ENCODE results near the gene ADSS2.
"Not testable (repeated sequence)": the region's sequence is repeated elsewhere in the genome, so short reads cannot be mapped to it uniquely, and the experiment has no call there.

The ADSS2 gene

DNA sequence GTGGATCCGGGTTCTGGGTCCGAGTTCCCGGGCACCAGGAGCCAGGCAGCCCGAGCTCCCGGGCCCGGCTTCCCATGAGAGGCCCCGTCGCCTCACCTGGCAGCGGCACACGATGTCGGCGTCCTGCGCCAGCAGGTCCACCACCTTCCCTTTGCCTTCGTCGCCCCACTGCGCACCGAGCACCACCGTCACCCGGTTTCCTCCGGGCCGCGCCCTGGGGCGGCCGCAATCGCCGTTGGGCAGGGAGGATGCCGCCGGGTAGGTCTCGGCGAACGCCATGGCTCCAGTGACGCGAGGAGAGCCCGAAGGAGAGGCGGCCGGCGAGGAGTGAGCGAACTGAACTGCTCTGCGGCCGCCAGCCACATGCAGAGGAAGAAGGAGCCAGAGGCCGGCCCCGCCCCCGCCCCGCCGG is at the start of gene ADSS2:
ADSS2 (minus strand) TSS at position 371 of the 412 bp plus-strand sequence; CDS start at position 279, 92 bp downstream.
- Histone ChIP-seq H3K27ac (peak within 1 kb of the TSS; percentile 78 to 99 (median 97)), H3K9ac (peak within 1 kb of the TSS; percentile 92 to 99 (median 98)), H4K20me1 (peaks cover 0 to 48% (median 37%) of the 10 kb centered on the region in 11 experiments; a peak in 18 of 22 replicates), H3K4me1 (peaks cover 24 to 44% (median 36%) of the 10 kb centered on the region in 10 experiments), H3K4me3 (peak within 1 kb of the TSS; percentile 92 to 100 (median 94)), H3K4me2 (peak within 1 kb of the TSS; percentile 77 to 97 (median 93)), H3K9me3 (replicated peaks in 1 of 11) (peaks cover 0 to 13% (median 4%) of the 10 kb centered on the region in 11 experiments; a peak in 8 of 22 replicates), H3K36me3 (peaks cover 0 to 36% (median 33%) of the 10 kb centered on the region in 11 experiments; a peak in 15 of 22 replicates), H3K27me3 (no peaks in the 10 kb centered on the region)
- TF ChIP-seq Cebpa-rat (IDR thresholded peaks at IDR 0.05) = no peak

DNA sequence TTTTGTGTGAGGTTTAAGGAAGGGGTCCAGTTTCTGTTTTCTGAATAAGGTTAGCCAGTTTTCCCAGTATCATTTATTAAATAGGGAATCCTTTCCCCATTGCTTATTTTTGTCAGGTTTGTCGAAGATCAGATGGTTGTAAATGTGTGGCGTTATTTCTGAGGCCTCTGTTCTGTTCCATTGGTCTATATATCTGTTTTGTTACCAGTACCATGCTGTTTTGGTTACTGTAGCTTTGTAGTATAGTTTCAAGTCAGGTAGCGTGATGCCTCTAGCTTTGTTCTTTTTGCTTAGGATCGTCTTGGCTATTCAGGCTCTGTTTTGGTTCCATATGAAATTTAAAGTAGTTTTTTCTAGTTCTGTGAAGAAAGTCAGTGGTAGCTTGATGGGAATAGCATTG is 48.8 kb upstream of the ADSS2 start:
- H3K36me3 ChIP-seq, H3K4me1 ChIP-seq, H3K4me3 ChIP-seq, H3K27ac ChIP-seq, H3K27me3 ChIP-seq, H3K4me2 ChIP-seq, H3K9ac ChIP-seq, H4K20me1 ChIP-seq: not testable (repeated sequence)
- peaks cover 7 to 16% (median 13%) of the 10 kb centered on the region in 11 experiments; a peak in 20 of 22 replicates for H3K9me3 ChIP-seq (replicated peaks in 1 of 11)

DNA sequence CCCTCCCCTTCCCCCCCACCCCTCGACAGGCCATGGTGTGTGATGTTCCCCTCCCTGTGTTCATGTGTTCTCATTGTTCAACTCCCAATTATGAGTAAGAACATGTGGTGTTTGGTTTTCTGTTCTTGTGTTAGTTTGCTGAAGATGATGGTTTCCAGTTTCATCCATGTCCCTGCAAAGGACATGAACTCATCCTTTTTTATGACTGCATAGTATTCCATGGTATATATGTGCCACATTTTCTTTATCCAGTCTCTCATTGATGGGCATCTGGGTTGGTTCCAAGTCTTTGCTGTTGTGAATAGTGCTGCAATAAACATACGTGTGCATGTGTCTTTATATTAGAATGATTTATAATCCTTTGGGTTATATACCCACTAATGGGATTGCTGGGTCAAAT is 47.8 kb upstream of the ADSS2 start:
- H3K27ac ChIP-seq, H3K4me1 ChIP-seq, H3K4me2 ChIP-seq, H3K27me3 ChIP-seq, H3K4me3 ChIP-seq, H3K36me3 ChIP-seq, H4K20me1 ChIP-seq, H3K9ac ChIP-seq: not testable (repeated sequence)
- H3K9me3 ChIP-seq (replicated peaks in 1 of 11) = peaks cover 7 to 16% (median 13%) of the 10 kb centered on the region in 11 experiments; a peak in 20 of 22 replicates

DNA sequence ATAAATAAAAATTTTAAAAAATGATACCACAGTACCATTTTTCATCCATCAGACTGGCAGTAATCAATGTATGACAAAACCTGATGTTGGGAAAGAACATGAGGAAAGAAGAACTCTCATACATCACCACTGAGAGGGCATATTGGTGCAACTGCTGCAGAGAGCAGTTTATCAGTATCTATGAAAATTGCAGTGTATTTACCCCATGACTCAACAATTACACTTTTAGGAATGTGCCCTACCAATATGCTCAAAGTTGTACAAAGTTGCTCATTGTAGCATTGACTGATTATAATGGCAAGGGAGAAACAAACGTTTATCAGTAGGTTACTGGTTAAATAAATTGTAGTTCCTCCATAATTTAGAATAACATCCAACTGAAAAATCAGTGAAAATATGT is 46.1 kb upstream of the ADSS2 start:
- Histone ChIP-seq H3K4me1 (no peaks in the 10 kb centered on the region), H3K9ac (no peak overlapping the region), H3K4me3 (no peak overlapping the region), H3K4me2 (no peak overlapping the region), H3K9me3 (replicated peaks in 1 of 11) (peaks cover 7 to 16% (median 13%) of the 10 kb centered on the region in 11 experiments; a peak in 20 of 22 replicates), H4K20me1 (no peaks in the 10 kb centered on the region), H3K36me3 (no peaks in the 10 kb centered on the region), H3K27me3 (no peaks in the 10 kb centered on the region), H3K27ac (no peak overlapping the region)
- no peak for TF ChIP-seq Cebpa-rat (IDR thresholded peaks at IDR 0.05)

DNA sequence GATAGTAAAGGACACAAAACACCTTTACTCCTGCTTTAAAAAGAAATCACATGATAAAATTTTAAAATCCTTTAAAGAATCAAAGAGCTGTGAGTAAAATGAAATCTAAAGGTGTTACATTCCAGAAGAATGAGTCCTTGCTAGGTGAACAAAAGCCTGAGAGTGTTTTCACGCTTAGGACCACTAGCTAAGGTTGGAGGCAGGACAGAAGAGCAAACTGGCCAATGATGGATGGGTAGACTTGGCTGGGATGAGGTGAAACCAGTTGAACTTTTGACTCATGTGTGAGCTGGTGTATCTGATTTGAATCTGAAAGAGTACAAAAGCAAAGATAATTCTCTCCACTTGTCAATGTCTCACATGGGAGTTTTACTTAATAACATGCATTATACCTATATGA is 44.5 kb upstream of the ADSS2 start:
- no peaks in the 10 kb centered on the region for H3K4me1 ChIP-seq
- no peaks in the 10 kb centered on the region for H3K36me3 ChIP-seq
- no peak overlapping the region for H3K9ac ChIP-seq
- no peak for TF ChIP-seq Cebpa-rat (IDR thresholded peaks at IDR 0.05)
- no peaks in the 10 kb centered on the region for H4K20me1 ChIP-seq
- no peak overlapping the region for H3K4me2 ChIP-seq
- no peaks in the 10 kb centered on the region for H3K27me3 ChIP-seq
- no peak overlapping the region for H3K27ac ChIP-seq
- H3K9me3 ChIP-seq (replicated peaks in 1 of 11) = peaks cover 7 to 16% (median 13%) of the 10 kb centered on the region in 11 experiments; a peak in 20 of 22 replicates
- H3K4me3 ChIP-seq = no peak overlapping the region

DNA sequence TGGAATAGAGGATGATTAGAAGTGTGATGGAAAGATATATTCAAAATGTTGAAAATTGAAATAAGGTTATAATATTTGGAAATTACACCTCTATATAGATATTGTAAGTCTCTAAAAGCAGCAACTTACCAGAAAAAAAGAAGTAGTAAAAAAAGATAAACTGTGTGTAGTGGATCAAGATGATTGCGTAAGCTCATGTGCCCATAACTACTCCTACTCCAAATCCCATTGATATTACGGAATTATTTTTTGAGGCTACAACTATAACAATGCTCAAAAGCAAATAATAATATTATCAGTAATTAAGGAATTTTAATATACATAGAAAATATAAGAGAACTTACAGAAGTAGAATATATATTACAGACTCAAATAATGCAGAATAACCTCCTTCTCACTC is 42.9 kb upstream of the ADSS2 start:
- Histone ChIP-seq H3K4me2 (no peak overlapping the region), H3K9ac (no peak overlapping the region), H3K36me3 (no peaks in the 10 kb centered on the region), H4K20me1 (no peaks in the 10 kb centered on the region), H3K27me3 (no peaks in the 10 kb centered on the region), H3K4me3 (no peak overlapping the region), H3K9me3 (replicated peaks in 1 of 11) (peaks cover 0 to 3% (median under 1%) of the 10 kb centered on the region in 11 experiments; a peak in 5 of 22 replicates), H3K27ac (no peak overlapping the region), H3K4me1 (no peaks in the 10 kb centered on the region)
- peak in 1 of 11 experiments; percentile 31; a peak in 1 of 22 replicates for TF ChIP-seq Cebpa-rat (IDR thresholded peaks at IDR 0.05)

DNA sequence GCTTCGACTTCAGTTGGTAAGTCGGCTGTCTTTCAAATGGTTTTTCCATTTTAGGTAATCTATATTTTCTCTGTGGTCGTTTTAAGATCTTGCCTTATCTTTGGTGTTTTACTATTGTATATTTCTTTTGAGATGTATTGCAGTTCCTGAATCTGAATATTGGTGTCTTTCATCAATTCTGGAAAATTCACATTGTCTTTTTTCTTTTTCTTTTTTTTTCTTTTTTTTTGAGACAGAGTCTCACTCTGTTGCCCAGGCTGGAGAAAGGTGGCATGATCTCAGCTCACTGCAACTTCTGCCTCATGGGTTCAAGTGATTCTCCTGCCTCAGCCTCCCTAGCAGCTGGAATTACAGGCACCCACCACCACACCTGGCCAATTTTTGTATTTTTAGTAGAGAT is 33.3 kb upstream of the ADSS2 start:
- not testable (repeated sequence) for H3K27ac ChIP-seq, H3K36me3 ChIP-seq, H3K4me1 ChIP-seq, H4K20me1 ChIP-seq, H3K4me2 ChIP-seq, H3K27me3 ChIP-seq, H3K4me3 ChIP-seq, H3K9ac ChIP-seq
- H3K9me3 ChIP-seq (replicated peaks in 1 of 11) = peaks cover 0 to 27% (median 10%) of the 10 kb centered on the region in 11 experiments; a peak in 12 of 22 replicates

DNA sequence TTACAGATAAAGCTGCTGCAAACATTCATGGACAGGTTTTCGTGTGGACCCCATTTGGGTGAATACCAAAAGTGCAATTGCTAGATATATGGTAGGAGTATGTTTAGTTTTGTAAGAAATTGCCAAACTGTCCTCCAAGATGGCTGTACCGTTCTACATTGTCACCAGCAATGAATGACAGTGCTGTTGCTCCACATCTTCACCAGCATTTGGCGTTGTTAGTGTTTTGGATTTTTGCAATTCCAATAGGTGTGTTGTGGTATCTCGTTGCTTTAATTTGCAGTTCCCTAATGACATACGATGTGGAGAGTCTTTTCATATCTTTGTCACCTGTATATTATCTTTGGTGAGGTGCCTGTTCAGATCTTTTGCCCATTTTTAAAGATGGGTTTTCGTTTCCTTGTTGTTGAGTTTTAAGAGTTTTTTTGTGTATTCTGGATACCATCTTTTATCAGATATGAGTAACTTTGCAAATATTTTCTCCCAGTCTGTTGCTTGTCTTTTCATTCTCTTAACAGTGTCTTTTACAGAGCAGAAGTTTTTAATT is 21.4 kb upstream of the ADSS2 start:
- Histone ChIP-seq H3K36me3 (no peaks in the 10 kb centered on the region), H3K27me3 (no peaks in the 10 kb centered on the region), H3K9me3 (replicated peaks in 1 of 11) (no peaks in the 10 kb centered on the region; a peak in 2 of 22 replicates), H4K20me1 (no peaks in the 10 kb centered on the region), H3K4me3 (no peak overlapping the region), H3K4me2 (no peak overlapping the region), H3K4me1 (no peaks in the 10 kb centered on the region), H3K9ac (no peak overlapping the region), H3K27ac (no peak overlapping the region)
- no peak for TF ChIP-seq Cebpa-rat (IDR thresholded peaks at IDR 0.05)

DNA sequence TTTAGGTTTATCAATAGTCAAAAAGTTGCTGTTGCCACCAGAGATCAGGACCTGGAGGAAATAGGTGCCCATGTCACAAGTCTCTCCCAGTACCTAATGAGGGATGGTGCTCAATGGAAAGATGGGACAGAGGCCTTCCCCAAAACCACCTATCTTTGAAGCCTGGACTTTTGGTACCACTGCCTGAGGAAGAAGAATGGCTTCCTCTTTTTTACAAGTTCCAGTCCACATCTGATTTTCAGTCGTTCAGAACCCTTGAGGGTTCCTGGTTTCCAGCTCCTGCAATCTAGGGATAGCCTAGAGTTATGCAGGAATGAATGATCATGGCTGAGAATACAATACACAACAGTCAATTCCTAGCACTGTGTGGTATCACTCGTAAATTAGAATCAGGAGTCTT is 15.0 kb upstream of the ADSS2 start:
- no peak overlapping the region for H3K9ac ChIP-seq
- H3K9me3 ChIP-seq (replicated peaks in 1 of 11) = peaks cover 0 to 6% (median 0%) of the 10 kb centered on the region in 11 experiments; a peak in 2 of 22 replicates
- no peak overlapping the region for H3K4me3 ChIP-seq

More for the DNA sequence above, 15.0 kb upstream of the ADSS2 start:
- no peak overlapping the region for H3K4me2 ChIP-seq
- H3K4me1 ChIP-seq = peaks cover 0 to 1% (median 0%) of the 10 kb centered on the region in 10 experiments; a peak in 3 of 20 replicates
- H3K27me3 ChIP-seq = no peaks in the 10 kb centered on the region
- TF ChIP-seq Cebpa-rat (IDR thresholded peaks at IDR 0.05) = no peak
- no peaks in the 10 kb centered on the region for H4K20me1 ChIP-seq
- no peak overlapping the region for H3K27ac ChIP-seq
- no peaks in the 10 kb centered on the region for H3K36me3 ChIP-seq
